Esophagus muscularis mucosa (tissue), 3 donors: ENCODE results near the gene DPYD.

Experiments used
- CTCF ChIP-seq, 3 experiments: fragments of 200-600 bp in 2 of 3; fragments of 450-650 bp in 1 of 3; sonication (generic) in 2 of 3; IDR thresholded peaks; one replicate each; pipeline ENCODE4 v1.5.1; 2017 to 2019; ENCODE audit warnings: antibody characterized with exemption in 3 of 3, mild to moderate bottlenecking in 2 of 3, moderate library complexity in 1 of 3
- POLR2A ChIP-seq: fragments of 450-650 bp; IDR thresholded peaks from one replicate; pipeline ENCODE4 v1.6.1; 2017; ENCODE audit warnings: antibody characterized with exemption, moderate library complexity, mild to moderate bottlenecking, low read depth

DNA sequence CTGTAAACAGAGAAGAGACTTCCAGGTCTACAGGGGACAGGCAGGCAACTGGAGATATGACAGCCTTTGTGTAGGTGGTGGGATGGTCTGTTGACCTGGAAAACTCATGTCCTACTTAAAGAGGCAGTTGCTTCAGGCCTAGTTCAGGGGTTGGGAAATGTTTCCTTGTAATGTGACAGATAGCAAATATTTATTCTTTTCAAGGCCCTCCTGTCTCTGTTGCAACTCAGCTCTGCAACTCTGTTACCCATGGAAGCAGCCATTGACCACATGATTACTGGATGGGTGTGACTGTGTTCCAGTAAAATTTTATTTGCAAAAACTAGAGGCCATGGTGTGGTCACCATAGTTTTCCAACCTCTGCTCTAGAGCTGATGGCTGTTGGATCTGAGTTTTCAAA lies 857.3 kb downstream of the DPYD start:
- TF ChIP-seq CTCF (IDR thresholded peaks at IDR 0.05), result no peak
- TF ChIP-seq POLR2A, result no peak
